ENCODE results near the gene PC.

PC gene

GRCh38 chr11:66884443-66884842, 73.7 kb downstream of the PC start:
- H3K9me3 ChIP-seq (ENCODE audit: severe bottlenecking), result no peaks in the 10 kb centered on the region
- 0 out of 2 replicates have a peak, but pooled peaks cover 6% of the 10 kb centered on the region for H3K36me3 ChIP-seq (ENCODE audit: low read depth)
- TF ChIP-seq CTCF (IDR thresholded peaks at IDR 0.05; ENCODE audit: poor library complexity, severe bottlenecking), result no peak
- DNase-seq (ENCODE audit: low spot score) (no peak), ATAC-seq (ENCODE audit: low read depth) (no peak)
- H3K4me1 ChIP-seq (ENCODE audit: insufficient read depth, poor library complexity, severe bottlenecking), result peaks cover 25% of the 10 kb centered on the region
- no peak overlapping the region for H3K27ac ChIP-seq (ENCODE audit: poor library complexity, severe bottlenecking)
- H3K27me3 ChIP-seq (ENCODE audit: insufficient read depth, poor library complexity, severe bottlenecking), result no peaks in the 10 kb centered on the region
- H3K4me3 ChIP-seq (ENCODE audit: severe bottlenecking), result no peak overlapping the region

GRCh38 chr11:66883016-66883965, 74.9 kb downstream of the PC start:
- ATAC-seq (ENCODE audit: low read depth) (peak; percentile 54), DNase-seq (ENCODE audit: low spot score) (peak; percentile 49)

GRCh38 chr11:66882561-66883015, 75.6 kb downstream of the PC start:
- ATAC-seq (ENCODE audit: low read depth) (no peak), DNase-seq (ENCODE audit: low spot score) (peak; percentile 34)
- H3K4me3 ChIP-seq (ENCODE audit: severe bottlenecking), result no peak overlapping the region
- H3K4me1 ChIP-seq (ENCODE audit: insufficient read depth, poor library complexity, severe bottlenecking), result peaks cover 34% of the 10 kb centered on the region
- H3K36me3 ChIP-seq (ENCODE audit: low read depth), result no peaks in the 10 kb centered on the region
- H3K27ac ChIP-seq (ENCODE audit: poor library complexity, severe bottlenecking), result no peak overlapping the region
- TF ChIP-seq CTCF (IDR thresholded peaks at IDR 0.05; ENCODE audit: poor library complexity, severe bottlenecking), result no peak
- H3K27me3 ChIP-seq (ENCODE audit: insufficient read depth, poor library complexity, severe bottlenecking), result no peaks in the 10 kb centered on the region
- H3K9me3 ChIP-seq (ENCODE audit: severe bottlenecking), result no peaks in the 10 kb centered on the region

More at GRCh38 chr11:66883016-66883965, 74.9 kb downstream of the PC start:
- Histone ChIP-seq H3K27me3 (ENCODE audit: insufficient read depth, poor library complexity, severe bottlenecking) (no peaks in the 10 kb centered on the region), H3K4me1 (ENCODE audit: insufficient read depth, poor library complexity, severe bottlenecking) (peaks cover 33% of the 10 kb centered on the region), H3K9me3 (ENCODE audit: severe bottlenecking) (no peaks in the 10 kb centered on the region), H3K36me3 (ENCODE audit: low read depth) (0 out of 2 replicates have a peak, but pooled peaks cover 1% of the 10 kb centered on the region), H3K27ac (ENCODE audit: poor library complexity, severe bottlenecking) (peak overlapping the region; percentile 43), H3K4me3 (ENCODE audit: severe bottlenecking) (no peak overlapping the region)
- TF ChIP-seq CTCF (IDR thresholded peaks at IDR 0.05; ENCODE audit: poor library complexity, severe bottlenecking), result peak; percentile 59

GRCh38 chr11:66881927-66882452, 76.2 kb downstream of the PC start:
- ATAC-seq (ENCODE audit: low read depth) (no peak), DNase-seq (ENCODE audit: low spot score) (peak; percentile 47)
- no peaks in the 10 kb centered on the region for H3K36me3 ChIP-seq (ENCODE audit: low read depth)
- TF ChIP-seq CTCF (IDR thresholded peaks at IDR 0.05; ENCODE audit: poor library complexity, severe bottlenecking), result no peak
- no peak overlapping the region for H3K4me3 ChIP-seq (ENCODE audit: severe bottlenecking)
- H3K27me3 ChIP-seq (ENCODE audit: insufficient read depth, poor library complexity, severe bottlenecking), result no peaks in the 10 kb centered on the region
- H3K9me3 ChIP-seq (ENCODE audit: severe bottlenecking), result no peaks in the 10 kb centered on the region
- H3K4me1 ChIP-seq (ENCODE audit: insufficient read depth, poor library complexity, severe bottlenecking), result peaks cover 34% of the 10 kb centered on the region
- peak overlapping the region; percentile 58 for H3K27ac ChIP-seq (ENCODE audit: poor library complexity, severe bottlenecking)
